ENCODE data around the gene MASP1. TPM values are rescaled to one million over a fixed set of nuclear protein-coding genes. Genes with fewer than 3 reads are reported as not detected.

MASP1 gene, protein sequence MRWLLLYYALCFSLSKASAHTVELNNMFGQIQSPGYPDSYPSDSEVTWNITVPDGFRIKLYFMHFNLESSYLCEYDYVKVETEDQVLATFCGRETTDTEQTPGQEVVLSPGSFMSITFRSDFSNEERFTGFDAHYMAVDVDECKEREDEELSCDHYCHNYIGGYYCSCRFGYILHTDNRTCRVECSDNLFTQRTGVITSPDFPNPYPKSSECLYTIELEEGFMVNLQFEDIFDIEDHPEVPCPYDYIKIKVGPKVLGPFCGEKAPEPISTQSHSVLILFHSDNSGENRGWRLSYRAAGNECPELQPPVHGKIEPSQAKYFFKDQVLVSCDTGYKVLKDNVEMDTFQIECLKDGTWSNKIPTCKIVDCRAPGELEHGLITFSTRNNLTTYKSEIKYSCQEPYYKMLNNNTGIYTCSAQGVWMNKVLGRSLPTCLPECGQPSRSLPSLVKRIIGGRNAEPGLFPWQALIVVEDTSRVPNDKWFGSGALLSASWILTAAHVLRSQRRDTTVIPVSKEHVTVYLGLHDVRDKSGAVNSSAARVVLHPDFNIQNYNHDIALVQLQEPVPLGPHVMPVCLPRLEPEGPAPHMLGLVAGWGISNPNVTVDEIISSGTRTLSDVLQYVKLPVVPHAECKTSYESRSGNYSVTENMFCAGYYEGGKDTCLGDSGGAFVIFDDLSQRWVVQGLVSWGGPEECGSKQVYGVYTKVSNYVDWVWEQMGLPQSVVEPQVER
- under 0.01 TPM for total RNA-seq

DNA sequence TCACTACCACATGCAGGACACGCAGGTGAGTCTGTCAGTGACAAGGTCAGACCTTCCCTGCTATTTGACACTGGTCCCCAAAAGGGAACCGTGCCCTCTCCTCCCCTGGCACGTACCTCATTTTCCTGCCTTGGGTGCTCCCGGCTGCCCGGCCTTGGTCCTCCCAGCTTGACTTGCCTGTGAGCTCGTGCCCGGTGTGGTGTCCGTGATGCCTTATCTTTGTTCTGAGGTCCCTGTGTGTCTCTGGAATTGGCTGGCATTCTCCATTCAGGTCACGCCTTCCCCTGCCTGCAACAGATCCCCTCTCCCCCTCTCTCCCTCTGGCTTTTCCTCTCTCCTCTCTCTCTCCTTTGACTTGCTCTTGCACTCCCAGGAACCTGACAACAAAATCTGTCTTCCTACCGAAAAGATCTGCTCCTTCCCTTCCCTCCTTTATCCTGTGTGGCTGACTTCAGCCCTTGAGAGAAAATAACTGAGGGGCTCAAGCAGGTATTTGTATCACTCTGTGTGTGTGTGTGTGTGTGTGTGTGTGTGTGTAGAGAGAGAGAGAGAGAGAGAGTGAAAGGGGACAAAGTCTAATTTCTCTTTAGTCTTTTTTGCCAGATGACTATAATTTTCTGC, at the start of gene MASP1:
Gene MASP1 (minus strand): TSS at position 226 of the 621 bp plus-strand sequence. CDS start 105 bp downstream, at position 121.
- DNase-seq (ENCODE audit: low read depth in 2 of 3, low spot score in 2 of 3), result no peak

GRCh38 chr3:187340578-187340977, 49.0 kb upstream of the MASP1 start:
- DNase-seq (ENCODE audit: low read depth in 2 of 3, low spot score in 2 of 3), result no peak

DNA sequence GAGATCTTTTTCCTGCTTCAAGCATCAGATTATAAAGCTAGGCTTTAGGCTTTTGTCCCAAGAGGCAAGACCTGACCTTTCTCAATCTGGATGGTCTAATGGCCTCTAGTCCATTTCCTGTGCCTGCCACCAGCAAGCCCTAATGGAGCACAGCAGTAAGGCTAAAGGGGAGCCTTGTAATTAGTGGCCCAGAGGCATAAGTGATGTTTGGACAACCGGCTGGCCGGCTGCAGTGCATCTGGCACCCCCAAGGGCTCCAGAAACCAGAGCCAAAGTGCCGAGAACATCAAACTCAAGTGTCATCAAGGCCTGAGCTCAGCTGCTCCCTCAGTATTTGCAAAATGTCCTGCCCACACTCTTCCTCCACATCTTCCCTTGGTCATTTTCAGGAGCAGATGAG, 44.8 kb upstream of the MASP1 start:
- no peak for DNase-seq (ENCODE audit: low read depth in 2 of 3, low spot score in 2 of 3)

- DNase-seq (ENCODE audit: low read depth in 2 of 3, low spot score in 2 of 3), result no peak
These were observed 43.4 kb upstream of the MASP1 start for GRCh38 chr3:187334904-187335303.

GRCh38 chr3:187328691-187329090, 37.2 kb upstream of the MASP1 start:
- DNase-seq (ENCODE audit: low read depth in 2 of 3, low spot score in 2 of 3), result no peak

DNA sequence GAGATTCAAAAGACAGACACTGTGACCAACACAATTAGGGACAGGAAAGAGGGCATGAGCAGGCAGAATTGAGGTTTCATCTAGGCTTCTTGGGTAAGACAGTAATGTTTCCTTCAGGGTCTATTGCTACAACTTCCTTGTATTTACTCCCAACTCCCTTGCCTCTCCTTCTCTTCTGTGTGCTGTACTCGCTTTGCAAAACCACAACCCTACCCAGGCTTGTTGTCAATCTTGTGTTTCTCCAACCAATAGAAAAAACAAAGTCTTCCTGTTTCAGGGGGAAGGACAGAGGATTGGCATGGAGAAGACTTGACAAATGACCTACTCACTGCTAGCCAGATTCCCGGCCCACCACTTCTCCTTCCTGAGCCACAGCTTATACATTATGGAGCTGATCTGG, 36.3 kb upstream of the MASP1 start:
- DNase-seq (ENCODE audit: low read depth in 2 of 3, low spot score in 2 of 3), result no peak

- no peak for DNase-seq (ENCODE audit: low read depth in 2 of 3, low spot score in 2 of 3)
These were observed 34.1 kb upstream of the MASP1 start for GRCh38 chr3:187325632-187326031.

DNA sequence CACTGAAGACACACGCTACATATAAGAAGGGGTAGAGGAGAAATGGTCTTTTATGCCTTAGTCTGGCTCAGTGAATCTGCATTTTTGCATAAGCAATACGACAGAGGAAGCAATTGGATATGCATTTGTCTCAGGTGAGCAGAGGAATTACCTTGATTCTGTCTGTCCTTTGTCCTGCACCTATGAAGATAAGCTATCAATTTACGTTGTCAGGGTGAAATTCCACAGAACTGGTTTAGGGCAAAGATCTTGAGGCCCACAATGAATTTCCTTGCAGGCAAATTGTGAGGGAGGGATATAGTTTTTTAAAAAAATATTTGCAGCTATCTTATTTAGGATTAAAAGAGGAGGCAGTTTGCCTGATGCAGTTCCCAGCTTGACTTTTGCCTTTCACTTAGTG, 31.6 kb upstream of the MASP1 start:
- no peak for DNase-seq (ENCODE audit: low read depth in 2 of 3, low spot score in 2 of 3)

GRCh38 chr3:187322291-187322690, 30.8 kb upstream of the MASP1 start:
- no peak for DNase-seq (ENCODE audit: low read depth in 2 of 3, low spot score in 2 of 3)

GRCh38 chr3:187321766-187322165, 30.2 kb upstream of the MASP1 start:
- DNase-seq (ENCODE audit: low read depth in 2 of 3, low spot score in 2 of 3), result no peak

GRCh38 chr3:187319699-187320302, 28.3 kb upstream of the MASP1 start:
- peak; percentile 13 to 84 (median 61) for DNase-seq (ENCODE audit: low read depth in 2 of 3, low spot score in 2 of 3)

DNA sequence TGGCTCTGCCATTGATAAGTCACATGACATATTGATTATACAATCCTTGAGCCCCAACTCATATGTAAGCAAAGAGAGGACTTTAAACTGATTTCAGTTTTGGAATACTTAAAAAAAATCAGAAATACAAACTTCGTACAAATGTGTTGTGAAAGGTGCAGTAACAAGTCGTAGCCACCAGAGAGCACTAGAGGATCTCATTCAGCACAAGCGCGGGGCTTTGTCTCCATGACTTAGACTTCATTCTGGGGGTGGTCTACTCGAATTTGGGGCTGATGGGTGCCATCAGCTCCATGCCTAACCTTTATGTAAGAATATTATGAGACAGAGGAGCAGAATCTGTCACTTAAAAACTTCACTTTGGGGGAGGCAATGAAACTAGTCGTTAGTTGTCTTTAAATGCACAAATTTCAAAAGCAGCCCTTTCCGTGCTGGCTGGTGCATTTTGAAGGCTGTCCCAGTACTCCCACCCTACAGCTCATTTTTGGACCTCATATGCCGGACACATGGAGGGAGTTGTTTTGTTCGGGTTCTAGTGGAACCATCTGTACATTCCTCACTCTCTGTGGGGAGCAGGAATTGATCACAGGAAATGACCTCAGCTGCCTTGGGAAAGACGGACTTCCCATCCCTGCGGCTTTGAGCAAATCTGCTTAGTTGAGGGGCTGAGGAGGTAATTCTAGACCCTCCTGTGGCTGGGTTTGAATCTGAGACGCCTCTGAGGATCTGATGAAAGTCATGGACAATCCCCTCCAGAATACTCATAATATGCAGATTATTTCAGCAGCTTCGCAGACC, 27.5 kb upstream of the MASP1 start:
- peak; percentile 10 to 79 (median 49) for DNase-seq (ENCODE audit: low read depth in 2 of 3, low spot score in 2 of 3)

GRCh38 chr3:187315872-187316271, 24.3 kb upstream of the MASP1 start:
- no peak for DNase-seq (ENCODE audit: low read depth in 2 of 3, low spot score in 2 of 3)

GRCh38 chr3:187314176-187314575, 22.6 kb upstream of the MASP1 start:
- DNase-seq (ENCODE audit: low read depth in 2 of 3, low spot score in 2 of 3), result no peak

DNA sequence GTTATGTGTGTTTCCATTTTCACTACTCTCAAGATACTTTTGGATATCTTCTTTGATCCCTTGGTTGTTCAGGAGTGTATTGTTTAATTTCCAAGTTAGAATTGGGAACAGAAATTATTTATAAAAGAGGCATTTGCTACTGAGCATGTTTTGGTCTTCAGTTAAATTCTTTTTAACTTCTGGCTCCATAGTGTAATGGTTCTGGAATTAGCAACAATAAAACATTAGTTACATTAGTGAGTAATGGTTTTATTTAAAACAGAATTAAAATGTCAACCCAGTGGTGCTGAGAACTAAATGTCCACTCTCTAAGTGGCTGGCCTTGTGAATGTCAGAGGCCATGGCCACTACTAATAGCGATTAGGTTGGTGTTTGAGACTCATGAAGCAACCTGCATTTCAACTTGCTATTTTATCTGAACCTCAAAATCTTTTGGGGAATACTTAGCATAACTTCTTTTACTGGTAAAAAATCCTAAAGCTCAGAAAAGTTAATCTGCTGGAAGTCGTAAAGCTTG, 19.5 kb upstream of the MASP1 start:
- DNase-seq (ENCODE audit: low read depth in 2 of 3, low spot score in 2 of 3), result no peak

DNA sequence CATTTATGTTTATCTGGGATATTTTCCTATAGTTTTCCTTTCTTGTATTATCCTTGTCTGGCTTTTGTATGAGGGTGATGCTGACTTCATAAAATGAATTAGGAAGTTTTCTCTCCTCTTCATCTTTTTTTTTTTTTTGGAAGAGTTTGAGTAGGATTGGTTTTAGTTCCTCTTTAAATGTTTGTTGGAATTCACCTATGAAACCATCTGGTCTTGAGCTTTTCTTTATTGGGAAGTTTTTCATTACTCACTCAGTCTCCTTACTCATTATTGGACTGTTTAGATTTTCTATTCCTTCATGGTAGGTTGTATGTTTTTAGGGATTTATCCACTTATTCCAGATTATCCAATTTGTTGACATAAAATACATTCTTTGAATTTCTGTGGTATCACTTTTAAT, 18.7 kb upstream of the MASP1 start:
- DNase-seq (ENCODE audit: low read depth in 2 of 3, low spot score in 2 of 3), result no peak

GRCh38 chr3:187305881-187306280, 14.3 kb upstream of the MASP1 start:
- no peak for DNase-seq (ENCODE audit: low read depth in 2 of 3, low spot score in 2 of 3)

DNA sequence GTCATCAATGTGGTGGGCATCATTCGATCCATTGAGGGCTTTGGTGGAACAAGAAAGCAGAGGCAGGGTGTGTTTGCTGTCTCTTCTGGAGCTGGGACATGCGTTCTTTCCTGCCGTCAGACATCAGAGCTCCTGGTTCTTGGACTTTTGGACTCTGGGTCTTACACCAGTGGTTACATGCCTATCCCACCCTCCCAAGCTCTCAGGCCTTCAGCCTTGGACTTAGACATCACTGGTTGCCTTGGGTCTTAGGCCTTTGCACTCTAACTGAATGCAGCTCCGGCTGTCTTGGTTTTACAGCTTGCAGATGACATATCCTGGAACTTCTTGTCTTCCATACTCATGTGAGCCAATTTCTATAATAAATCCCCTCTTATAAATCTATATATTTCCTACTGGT, 8.1 kb upstream of the MASP1 start:
- DNase-seq (ENCODE audit: low read depth in 2 of 3, low spot score in 2 of 3), result no peak

DNA sequence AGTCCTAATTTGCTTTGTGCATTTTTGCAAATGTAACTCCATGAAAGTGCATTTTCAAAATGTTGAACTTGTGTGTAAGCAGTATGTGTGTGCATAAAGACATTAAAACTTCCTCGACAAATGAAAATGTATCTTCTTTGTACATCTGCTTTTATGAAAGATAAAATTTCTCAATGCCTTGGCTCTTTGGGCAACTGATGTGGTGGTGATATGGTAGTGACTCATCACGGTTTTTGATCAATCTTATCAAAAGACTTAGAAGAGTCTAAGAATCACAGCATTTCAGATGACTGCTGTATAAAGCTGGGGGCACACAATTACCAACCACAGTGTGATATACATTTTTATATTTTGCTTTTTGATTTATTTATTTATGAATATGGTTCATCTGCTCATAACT, 5.4 kb upstream of the MASP1 start:
- no peak for DNase-seq (ENCODE audit: low read depth in 2 of 3, low spot score in 2 of 3)

GRCh38 chr3:187296058-187296457, 4.5 kb upstream of the MASP1 start:
- DNase-seq (ENCODE audit: low read depth in 2 of 3, low spot score in 2 of 3), result no peak

Measured in hematopoietic multipotent progenitor cell (in vitro differentiated cells).